Omental fat pad (tissue), 4 donors: ENCODE results near the gene ID1. TPM values are rescaled to one million over a fixed set of nuclear protein-coding genes. Genes with fewer than 3 reads are reported as not detected.

Source experiments
- ATAC-seq: fragments of 150-250 bp; one replicate; pipeline ENCODE4 v1.9.1; 2016; ENCODE audit warnings: mild to moderate bottlenecking, moderate library complexity; ENCODE audit not compliant: low FRiP score
- DNase-seq: peaks from one replicate; pipeline ENCODE4 v3.0.0-alpha.2; 2019; ENCODE audit warnings: low spot score
- CTCF ChIP-seq, 3 donors: fragments of 450-650 bp; IDR thresholded peaks; one replicate each; pipeline ENCODE4 v1.5.1; 2016 to 2017; ENCODE audit warnings: antibody characterized with exemption in 3 of 3, mild to moderate bottlenecking in 3 of 3, moderate library complexity in 2 of 3
- total RNA-seq, 4 donors: library from RNA; depleted of rRNA; stranded (reverse); fragments of >200 nt; gene quantifications; one replicate each; pipeline ENCODE4 v1.1.0, GENCODE V29; 2016

ID1 gene
- total RNA-seq, 4 donors from 2014 or later, result 437 to 878 (median 612) TPM

GRCh38 chr20:31568773-31569162, 36.3 kb upstream of the ID1 start:
- DNase-seq (no peak), ATAC-seq (no peak)
- no peak for TF ChIP-seq CTCF (IDR thresholded peaks at IDR 0.05)

GRCh38 chr20:31569163-31570020, 35.7 kb upstream of the ID1 start:
- TF ChIP-seq CTCF (IDR thresholded peaks at IDR 0.05), result peak in 1 of 3 donors; percentile 73
- DNase-seq, result peak; percentile 70
- ATAC-seq, result peak; percentile 52

- no peak for TF ChIP-seq CTCF (IDR thresholded peaks at IDR 0.05)
- no peak for ATAC-seq
- DNase-seq, result no peak
Measured at GRCh38 chr20:31570021-31570463, 35.0 kb upstream of the ID1 start.

- no peak for TF ChIP-seq CTCF (IDR thresholded peaks at IDR 0.05)
- no peak for DNase-seq
- no peak for ATAC-seq
Measured at GRCh38 chr20:31570735-31571617, 34.1 kb upstream of the ID1 start.

GRCh38 chr20:31572042-31572700, 32.9 kb upstream of the ID1 start:
- peak; percentile 22 for ATAC-seq
- TF ChIP-seq CTCF (IDR thresholded peaks at IDR 0.05), result no peak
- no peak for DNase-seq

GRCh38 chr20:31572701-31573554, 32.2 kb upstream of the ID1 start:
- DNase-seq (peak; percentile 99), ATAC-seq (peak; percentile 89)
- no peak for TF ChIP-seq CTCF (IDR thresholded peaks at IDR 0.05)
